GM19372 (cell line): Measurements from ENCODE around the gene LDAF1.

ENCODE experiments used
- ATAC-seq: cut with Tn5 transposase; IDR thresholded peaks from one replicate; pipeline ENCODE4 v1.9.1; 2021; ENCODE audit warnings: mild to moderate bottlenecking, low read depth, moderate library complexity; ENCODE audit not compliant: unreplicated experiment

LDAF1 gene

GRCh38 chr16:21228361-21228872 lies 69.9 kb downstream of the LDAF1 start:
- no peak for ATAC-seq
